HEK293 (cell line): Measurements from ENCODE around the gene FBXL13.
"Not testable (repeated sequence)": the region's sequence is repeated elsewhere in the genome, so short reads cannot be mapped to it uniquely, and the experiment has no call there.

ENCODE experiments used
- CTCF ChIA-PET: fragments of 350-600 bp; formaldehyde crosslinking; extraction: SDS; loops from one replicate; lab custom pipeline; 2021; ENCODE audit warnings: antibody characterized with exemption; lab: Yijun Ruan, JAX
- POLR2A ChIA-PET: fragments of 300-600 bp; formaldehyde crosslinking; extraction: SDS; loops from one replicate; lab custom pipeline; 2020; ENCODE audit warnings: antibody characterized with exemption, inconsistent platforms; lab: Yijun Ruan, JAX
- H3K27ac ChIP-seq: fragments of 200-500 bp; sonication (Bioruptor generic); 2 replicates; pipeline ENCODE4 v1.5.1; 2014; ENCODE audit warnings: low read depth, low read length, control low read depth, inconsistent platforms; ENCODE audit errors: extremely low read depth
- H3K36me3 ChIP-seq, 2 experiments: fragments of 200-500 bp in 1 of 2; sonication (Bioruptor generic) in 1 of 2; 1 replicate in 1 of 2; 2 replicates in 1 of 2; pipeline ENCODE4 v1.5.1; 2014 to 2017; ENCODE audit warnings: inconsistent platforms in 2 of 2, low read length in 2 of 2; ENCODE audit not compliant: control insufficient read depth in 2 of 2, insufficient read depth in 1 of 2
- H3K4me1 ChIP-seq: fragments of 200-500 bp; sonication (Bioruptor generic); 2 replicates; pipeline ENCODE4 v1.5.1; 2014; ENCODE audit warnings: mild to moderate bottlenecking, low read length, inconsistent platforms; ENCODE audit not compliant: control insufficient read depth, insufficient read depth
- H3K4me3 ChIP-seq: 2 replicates; pipeline ENCODE4 v1.5.1; 2011; ENCODE audit warnings: low read depth, mild to moderate bottlenecking, control low read depth, low read length, moderate library complexity
- H3K9me3 ChIP-seq: fragments of 200-500 bp; sonication (Bioruptor generic); 2 replicates; pipeline ENCODE4 v1.5.1; 2014; ENCODE audit warnings: low read depth, low read length, inconsistent platforms; ENCODE audit not compliant: control insufficient read depth, insufficient read depth
- HOXD13 ChIP-seq: sonication (generic); formaldehyde crosslinking; IDR thresholded peaks from 2 replicates; pipeline ENCODE4 v1.8.0; 2022; ENCODE audit warnings: missing genetic modification reagents, borderline replicate concordance
- KLF10 ChIP-seq: fragments of 450-650 bp; IDR thresholded peaks from 2 replicates; pipeline ENCODE4 v1.5.1; 2018; ENCODE audit warnings: missing biosample characterization, mild to moderate bottlenecking, missing genetic modification characterization
- MEIS1 ChIP-seq: sonication (generic); formaldehyde crosslinking; IDR thresholded peaks from 2 replicates; pipeline ENCODE4 v1.8.1; 2022; ENCODE audit warnings: missing genetic modification reagents, mild to moderate bottlenecking, borderline replicate concordance
- PATZ1 ChIP-seq: fragments of 450-650 bp; formaldehyde crosslinking; IDR thresholded peaks from 2 replicates; pipeline ENCODE4 v1.5.1; 2016; ENCODE audit warnings: missing biosample characterization, missing genetic modification characterization
- SCRT2 ChIP-seq: fragments of 450-650 bp; formaldehyde crosslinking; IDR thresholded peaks from 2 replicates; pipeline ENCODE4 v1.5.1; 2016; ENCODE audit warnings: missing biosample characterization, missing genetic modification characterization
- TRIM28 ChIP-seq: IDR thresholded peaks from 2 replicates; pipeline ENCODE4 v1.6.1; 2011; ENCODE audit warnings: low read length, control low read depth, borderline replicate concordance
- ZIC2 ChIP-seq: fragments of 450-650 bp; formaldehyde crosslinking; IDR thresholded peaks from 2 replicates; pipeline ENCODE4 v1.5.1; 2016; ENCODE audit warnings: missing biosample characterization, missing genetic modification characterization
- ZNF184 ChIP-seq: fragments of 450-650 bp; IDR thresholded peaks from 2 replicates; pipeline ENCODE4 v1.5.1; 2018; ENCODE audit warnings: missing biosample characterization, mild to moderate bottlenecking, missing genetic modification characterization
- ZNF324 ChIP-seq: fragments of 450-650 bp; formaldehyde crosslinking; IDR thresholded peaks from 2 replicates; pipeline ENCODE4 v1.5.1; 2016; ENCODE audit warnings: missing biosample characterization, missing genetic modification characterization
- ZNF335 ChIP-seq: fragments of 450-650 bp; formaldehyde crosslinking; conservative IDR thresholded peaks from 2 replicates; pipeline ENCODE4 v1.5.1; 2016; ENCODE audit warnings: missing biosample characterization, missing genetic modification characterization
- ZNF404 ChIP-seq: fragments of 450-650 bp; formaldehyde crosslinking; IDR thresholded peaks from 2 replicates; pipeline ENCODE4 v1.5.1; 2017; ENCODE audit warnings: missing biosample characterization, missing genetic modification characterization
- ZNF416 ChIP-seq: fragments of 450-650 bp; formaldehyde crosslinking; IDR thresholded peaks from 2 replicates; pipeline ENCODE4 v1.5.1; 2016; ENCODE audit warnings: missing biosample characterization, missing genetic modification characterization
- ZNF423 ChIP-seq: fragments of 450-650 bp; formaldehyde crosslinking; IDR thresholded peaks from 2 replicates; pipeline ENCODE4 v1.5.1; 2016; ENCODE audit warnings: missing biosample characterization, missing genetic modification characterization
- ZNF571 ChIP-seq: fragments of 450-650 bp; formaldehyde crosslinking; IDR thresholded peaks from 2 replicates; pipeline ENCODE4 v1.5.0; 2017; ENCODE audit warnings: missing biosample characterization, missing genetic modification characterization
- ZNF610 ChIP-seq: fragments of 450-650 bp; formaldehyde crosslinking; IDR thresholded peaks from 2 replicates; pipeline ENCODE4 v1.5.1; 2016; ENCODE audit warnings: missing biosample characterization, missing genetic modification characterization, borderline replicate concordance
- ZNF677 ChIP-seq: fragments of 450-650 bp; IDR thresholded peaks from 2 replicates; pipeline ENCODE4 v1.5.0; 2018; ENCODE audit warnings: missing biosample characterization, mild to moderate bottlenecking, missing genetic modification characterization, moderate library complexity
- ZNF791 ChIP-seq: fragments of 450-650 bp; formaldehyde crosslinking; IDR thresholded peaks from 2 replicates; pipeline ENCODE4 v1.5.1; 2016; ENCODE audit warnings: missing biosample characterization, missing genetic modification characterization
- TF ChIP-seq, protein P1 (sequence below): fragments of 450-650 bp; formaldehyde crosslinking; IDR thresholded peaks from 2 replicates; pipeline ENCODE4 v1.5.1; 2017; ENCODE audit warnings: missing biosample characterization, missing genetic modification characterization
- TF ChIP-seq, protein P2 (sequence below): fragments of 450-650 bp; formaldehyde crosslinking; IDR thresholded peaks from 2 replicates; pipeline ENCODE4 v1.5.1; 2016; ENCODE audit warnings: missing biosample characterization, missing genetic modification characterization
- TF ChIP-seq, protein P3 (sequence below): fragments of 450-650 bp; IDR thresholded peaks from 2 replicates; pipeline ENCODE4 v1.5.1; 2018; ENCODE audit warnings: missing biosample characterization, missing genetic modification characterization

Gene FBXL13

GRCh38 chr7:103058122-103058521 is 16.5 kb downstream of the FBXL13 start:
- Histone ChIP-seq H3K4me3 (no peak overlapping the region), H3K36me3 (no peaks in the 10 kb centered on the region), H3K27ac (no peak overlapping the region), H3K9me3 (no peaks in the 10 kb centered on the region), H3K4me1 (no peaks in the 10 kb centered on the region)
- TF ChIP-seq ZNF791 (tag by site-specific recombination) (no peak), SCRT2 (tag by site-specific recombination) (no peak), ZNF324 (tag by site-specific recombination) (no peak), TRIM28 (no peak), MEIS1 (CRISPR knock-in tag) (no peak), KLF10 (tag by site-specific recombination) (no peak), HOXD13 (CRISPR knock-in tag) (no peak)
- TF ChIP-seq, protein P1, sequence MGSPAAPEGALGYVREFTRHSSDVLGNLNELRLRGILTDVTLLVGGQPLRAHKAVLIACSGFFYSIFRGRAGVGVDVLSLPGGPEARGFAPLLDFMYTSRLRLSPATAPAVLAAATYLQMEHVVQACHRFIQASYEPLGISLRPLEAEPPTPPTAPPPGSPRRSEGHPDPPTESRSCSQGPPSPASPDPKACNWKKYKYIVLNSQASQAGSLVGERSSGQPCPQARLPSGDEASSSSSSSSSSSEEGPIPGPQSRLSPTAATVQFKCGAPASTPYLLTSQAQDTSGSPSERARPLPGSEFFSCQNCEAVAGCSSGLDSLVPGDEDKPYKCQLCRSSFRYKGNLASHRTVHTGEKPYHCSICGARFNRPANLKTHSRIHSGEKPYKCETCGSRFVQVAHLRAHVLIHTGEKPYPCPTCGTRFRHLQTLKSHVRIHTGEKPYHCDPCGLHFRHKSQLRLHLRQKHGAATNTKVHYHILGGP: no peak
- CTCF ChIA-PET: interaction anchor here (0.5 to 1.4 kb wide), 2 partner anchors 201 to 300 kb away, joined by 3 to 4 read pairs; no protein-coding TSS in a partner anchor
- POLR2A ChIA-PET: no interaction called here

DNA sequence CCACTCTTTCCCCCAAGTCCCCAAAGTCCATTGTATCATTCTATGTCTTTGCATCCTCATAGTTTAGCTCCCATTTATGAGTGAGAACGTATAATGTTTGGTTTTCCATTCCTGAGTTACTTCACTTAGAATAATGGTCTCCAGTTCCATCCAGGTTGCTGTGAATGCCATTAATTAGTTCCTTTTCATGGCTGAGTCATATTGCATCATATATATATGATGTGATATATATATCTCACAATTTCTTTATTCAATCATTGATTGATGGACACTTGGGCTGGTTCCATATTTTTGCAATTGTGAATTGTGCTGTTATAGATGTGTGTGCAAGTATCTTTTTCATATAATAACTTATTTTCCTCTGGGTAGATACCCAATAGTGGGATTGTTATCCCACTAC is 18.6 kb downstream of the FBXL13 start:
- H3K9me3 ChIP-seq, POLR2A ChIA-PET, H3K36me3 ChIP-seq, H3K27ac ChIP-seq, CTCF ChIA-PET, H3K4me3 ChIP-seq, H3K4me1 ChIP-seq: not testable (repeated sequence)

DNA sequence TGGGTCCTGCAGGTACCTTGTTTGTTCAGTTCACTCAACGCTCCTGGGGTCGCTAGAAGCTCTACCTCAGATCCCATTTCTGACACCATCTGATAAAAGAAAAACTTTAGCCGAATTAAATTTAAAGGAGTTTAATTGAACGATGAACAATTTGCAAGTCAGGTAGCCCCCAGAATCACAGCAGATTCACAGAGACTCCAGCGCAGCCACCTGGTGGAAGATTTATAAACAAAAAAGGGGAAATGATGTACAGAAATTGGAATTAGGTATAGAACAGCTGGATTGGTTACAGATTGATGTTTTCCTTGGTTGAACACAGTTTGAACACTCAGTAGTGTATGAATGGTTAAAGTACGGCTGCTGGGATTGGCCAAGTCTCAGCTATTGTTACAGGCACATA is 23.1 kb downstream of the FBXL13 start:
- H3K4me1 ChIP-seq: no peaks in the 10 kb centered on the region
- H3K4me3 ChIP-seq: no peak overlapping the region
- TF ChIP-seq ZNF423 (tag by site-specific recombination) (no peak), ZNF335 (tag by site-specific recombination) (no peak), ZNF404 (tag by site-specific recombination) (no peak), ZIC2 (no peak), ZNF571 (tag by site-specific recombination) (no peak)
- H3K36me3 ChIP-seq: no peaks in the 10 kb centered on the region
- H3K27ac ChIP-seq: no peak overlapping the region
- CTCF ChIA-PET: interaction anchor here (0.6 to 1.9 kb wide), 3 partner anchors 10 to 185 kb away, joined by 3 to 9 read pairs (median 3); no protein-coding TSS in a partner anchor
- no peaks in the 10 kb centered on the region for H3K9me3 ChIP-seq
- POLR2A ChIA-PET: no interaction called here

DNA sequence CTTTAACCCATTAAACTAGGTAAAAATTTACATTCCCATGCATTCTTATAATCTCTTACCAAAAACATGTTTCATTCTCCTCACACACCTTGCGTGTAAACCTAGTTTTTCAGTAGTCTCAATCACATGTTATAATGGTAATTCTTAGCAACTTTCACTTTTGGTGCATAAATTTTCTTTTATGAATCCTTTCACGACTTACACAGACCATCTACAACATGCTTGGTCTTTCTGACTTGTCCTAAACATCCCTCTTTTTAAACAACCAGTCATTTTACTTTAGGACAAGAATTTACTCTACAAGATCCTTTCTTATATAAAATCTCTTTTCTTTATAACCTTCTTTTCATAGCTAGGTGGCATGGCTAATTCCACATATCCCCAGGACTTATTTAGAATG is 25.8 kb downstream of the FBXL13 start:
- Histone ChIP-seq H3K9me3 (no peaks in the 10 kb centered on the region), H3K27ac (no peak overlapping the region), H3K36me3 (no peaks in the 10 kb centered on the region), H3K4me3 (no peak overlapping the region), H3K4me1 (no peaks in the 10 kb centered on the region)
- CTCF ChIA-PET: interaction anchor here (0.6 kb wide), 1 partner anchor 12 kb away, joined by 3 read pairs; no protein-coding TSS in a partner anchor
- POLR2A ChIA-PET: no interaction called here
- TF ChIP-seq ZNF184: peak; percentile 77; the same call in 1 of the 2 replicates
- 0 out of 2 replicates have a peak, but pooled peaks have one; percentile 31 for TF ChIP-seq ZNF324 (tag by site-specific recombination)
- TF ChIP-seq PATZ1 (tag by site-specific recombination): no peak
- TF ChIP-seq ZNF416 (tag by site-specific recombination): 0 out of 2 replicates have a peak, but pooled peaks have one; percentile 41
- TF ChIP-seq, protein P2, sequence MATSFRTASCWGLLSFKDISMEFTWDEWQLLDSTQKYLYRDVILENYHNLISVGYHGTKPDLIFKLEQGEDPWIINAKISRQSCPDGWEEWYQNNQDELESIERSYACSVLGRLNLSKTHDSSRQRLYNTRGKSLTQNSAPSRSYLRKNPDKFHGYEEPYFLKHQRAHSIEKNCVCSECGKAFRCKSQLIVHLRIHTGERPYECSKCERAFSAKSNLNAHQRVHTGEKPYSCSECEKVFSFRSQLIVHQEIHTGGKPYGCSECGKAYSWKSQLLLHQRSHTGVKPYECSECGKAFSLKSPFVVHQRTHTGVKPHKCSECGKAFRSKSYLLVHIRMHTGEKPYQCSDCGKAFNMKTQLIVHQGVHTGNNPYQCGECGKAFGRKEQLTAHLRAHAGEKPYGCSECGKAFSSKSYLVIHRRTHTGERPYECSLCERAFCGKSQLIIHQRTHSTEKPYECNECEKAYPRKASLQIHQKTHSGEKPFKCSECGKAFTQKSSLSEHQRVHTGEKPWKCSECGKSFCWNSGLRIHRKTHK: peak; percentile 27; the same call in 1 of the 2 replicates
- TF ChIP-seq, protein P3, sequence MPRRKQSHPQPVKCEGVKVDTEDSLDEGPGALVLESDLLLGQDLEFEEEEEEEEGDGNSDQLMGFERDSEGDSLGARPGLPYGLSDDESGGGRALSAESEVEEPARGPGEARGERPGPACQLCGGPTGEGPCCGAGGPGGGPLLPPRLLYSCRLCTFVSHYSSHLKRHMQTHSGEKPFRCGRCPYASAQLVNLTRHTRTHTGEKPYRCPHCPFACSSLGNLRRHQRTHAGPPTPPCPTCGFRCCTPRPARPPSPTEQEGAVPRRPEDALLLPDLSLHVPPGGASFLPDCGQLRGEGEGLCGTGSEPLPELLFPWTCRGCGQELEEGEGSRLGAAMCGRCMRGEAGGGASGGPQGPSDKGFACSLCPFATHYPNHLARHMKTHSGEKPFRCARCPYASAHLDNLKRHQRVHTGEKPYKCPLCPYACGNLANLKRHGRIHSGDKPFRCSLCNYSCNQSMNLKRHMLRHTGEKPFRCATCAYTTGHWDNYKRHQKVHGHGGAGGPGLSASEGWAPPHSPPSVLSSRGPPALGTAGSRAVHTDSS (tag by site-specific recombination): no peak
- TF ChIP-seq ZNF677 (tag by site-specific recombination): 0 out of 2 replicates have a peak, but pooled peaks have one; percentile 10
- no peak for TF ChIP-seq MEIS1 (CRISPR knock-in tag)
- peak; percentile 81 for TF ChIP-seq ZNF610 (tag by site-specific recombination)
